ENCODE measurements around the gene BAIAP2.

The BAIAP2 gene

GRCh38 chr17:81066072-81066471, 31.1 kb downstream of the BAIAP2 start:
- H3K4me1 ChIP-seq (ENCODE audit: insufficient read depth, low read length, poor library complexity, severe bottlenecking) = no peaks in the 10 kb centered on the region
- no peaks in the 10 kb centered on the region for H3F3A ChIP-seq (ENCODE audit: low read depth)
- H3K9ac ChIP-seq (ENCODE audit: low read depth, low read length, poor library complexity, severe bottlenecking) = no peak overlapping the region
- no peak overlapping the region for H2AFZ ChIP-seq (ENCODE audit: low read length)
- H3K27me3 ChIP-seq (ENCODE audit: insufficient read depth, low read length, poor library complexity, severe bottlenecking) = no peaks in the 10 kb centered on the region
- H3K36me3 ChIP-seq (ENCODE audit: insufficient read depth, low read length) = no peaks in the 10 kb centered on the region
- no peak overlapping the region for H3K4me2 ChIP-seq (ENCODE audit: low read depth, low read length, poor library complexity, severe bottlenecking)
- H3K79me2 ChIP-seq (ENCODE audit: insufficient read depth, low read length) = no peaks in the 10 kb centered on the region
- H3K4me3 ChIP-seq (ENCODE audit: low read length, poor library complexity, severe bottlenecking) = no peak overlapping the region
- no peaks in the 10 kb centered on the region for H3K9me2 ChIP-seq (replicated peaks; ENCODE audit: low read depth, low read length)
- TF ChIP-seq CTCF (conservative IDR thresholded peaks at IDR 0.05; ENCODE audit: low read length) = no peak
- TF ChIP-seq EZH2phosphoT487 (IDR thresholded peaks at IDR 0.05; ENCODE audit: borderline replicate concordance) = no peak
- no peaks in the 10 kb centered on the region for H3K9me3 ChIP-seq (ENCODE audit: insufficient read depth, low read depth, low read length)
- no peaks in the 10 kb centered on the region for H4K20me1 ChIP-seq (ENCODE audit: insufficient read depth, low read length, poor library complexity, severe bottlenecking)

GRCh38 chr17:81066771-81067315, 31.9 kb downstream of the BAIAP2 start:
- Histone ChIP-seq H3F3A (ENCODE audit: low read depth) (no peaks in the 10 kb centered on the region), H3K9ac (ENCODE audit: low read depth, low read length, poor library complexity, severe bottlenecking) (no peak overlapping the region), H3K27me3 (ENCODE audit: insufficient read depth, low read length, poor library complexity, severe bottlenecking) (no peaks in the 10 kb centered on the region), H4K20me1 (ENCODE audit: insufficient read depth, low read length, poor library complexity, severe bottlenecking) (no peaks in the 10 kb centered on the region), H2AFZ (ENCODE audit: low read length) (no peak overlapping the region), H3K4me2 (ENCODE audit: low read depth, low read length, poor library complexity, severe bottlenecking) (no peak overlapping the region), H3K9me2 (replicated peaks; ENCODE audit: low read depth, low read length) (no peaks in the 10 kb centered on the region), H3K9me3 (ENCODE audit: insufficient read depth, low read depth, low read length) (no peaks in the 10 kb centered on the region), H3K4me1 (ENCODE audit: insufficient read depth, low read length, poor library complexity, severe bottlenecking) (no peaks in the 10 kb centered on the region), H3K36me3 (ENCODE audit: insufficient read depth, low read length) (no peaks in the 10 kb centered on the region), H3K79me2 (ENCODE audit: insufficient read depth, low read length) (no peaks in the 10 kb centered on the region), H3K4me3 (ENCODE audit: low read length, poor library complexity, severe bottlenecking) (no peak overlapping the region)
- no peak for TF ChIP-seq CTCF (conservative IDR thresholded peaks at IDR 0.05; ENCODE audit: low read length)
- TF ChIP-seq EZH2phosphoT487 (IDR thresholded peaks at IDR 0.05; ENCODE audit: borderline replicate concordance) = no peak

- H3K27me3 ChIP-seq (ENCODE audit: insufficient read depth, low read length, poor library complexity, severe bottlenecking) = no peaks in the 10 kb centered on the region
- H4K20me1 ChIP-seq (ENCODE audit: insufficient read depth, low read length, poor library complexity, severe bottlenecking) = no peaks in the 10 kb centered on the region
- H3K9me2 ChIP-seq (replicated peaks; ENCODE audit: low read depth, low read length) = no peaks in the 10 kb centered on the region
- H3K9ac ChIP-seq (ENCODE audit: low read depth, low read length, poor library complexity, severe bottlenecking) = no peak overlapping the region
- H3K36me3 ChIP-seq (ENCODE audit: insufficient read depth, low read length) = no peaks in the 10 kb centered on the region
- no peak overlapping the region for H3K4me3 ChIP-seq (ENCODE audit: low read length, poor library complexity, severe bottlenecking)
- H2AFZ ChIP-seq (ENCODE audit: low read length) = no peak overlapping the region
- no peaks in the 10 kb centered on the region for H3F3A ChIP-seq (ENCODE audit: low read depth)
- TF ChIP-seq EZH2phosphoT487 (IDR thresholded peaks at IDR 0.05; ENCODE audit: borderline replicate concordance) = no peak
- no peak for TF ChIP-seq CTCF (conservative IDR thresholded peaks at IDR 0.05; ENCODE audit: low read length)
- no peaks in the 10 kb centered on the region for H3K9me3 ChIP-seq (ENCODE audit: insufficient read depth, low read depth, low read length)
- H3K4me2 ChIP-seq (ENCODE audit: low read depth, low read length, poor library complexity, severe bottlenecking) = no peak overlapping the region
- no peaks in the 10 kb centered on the region for H3K79me2 ChIP-seq (ENCODE audit: insufficient read depth, low read length)
- H3K4me1 ChIP-seq (ENCODE audit: insufficient read depth, low read length, poor library complexity, severe bottlenecking) = no peaks in the 10 kb centered on the region
Observed at GRCh38 chr17:81067391-81067811, 32.5 kb downstream of the BAIAP2 start.

Data from Loucy (cell line).